Kidney epithelial cell (primary cell): ENCODE measurements around the gene SYNE1. TPM values are rescaled to one million over a fixed set of nuclear protein-coding genes. Genes with fewer than 3 reads are reported as not detected.
"Not testable (repeated sequence)": the region's sequence is repeated elsewhere in the genome, so short reads cannot be mapped to it uniquely, and the experiment has no call there.

Experiments used
- DNase-seq: peaks from one replicate; pipeline ENCODE4 v3.0.0-alpha.2; 2010; ENCODE audit warnings: low read depth
- H3K27me3 ChIP-seq: 2 replicates; pipeline ENCODE4 v1.6.0; 2011; ENCODE audit warnings: low read length; ENCODE audit not compliant: control insufficient read depth, insufficient read depth
- H3K36me3 ChIP-seq: 2 replicates; pipeline ENCODE4 v1.5.1; 2011; ENCODE audit warnings: low read length; ENCODE audit not compliant: control insufficient read depth, insufficient read depth
- H3K4me3 ChIP-seq: 2 replicates; pipeline ENCODE4 v1.5.1; 2011; ENCODE audit warnings: low read depth, mild to moderate bottlenecking, control low read depth, low read length
- CTCF ChIP-seq: IDR thresholded peaks from 2 replicates; pipeline ENCODE4 v1.5.1; 2011; ENCODE audit warnings: mild to moderate bottlenecking, moderate library complexity, low read length, control low read depth, inconsistent platforms; ENCODE audit not compliant: insufficient read depth, poor library complexity, severe bottlenecking
- total RNA-seq: library from RNA; depleted of rRNA; stranded (reverse); fragments of >200 nt; gene quantifications from 2 replicates; pipeline ENCODE4 v1.2.3, GENCODE V29; 2015

The SYNE1 gene
- 43.1 and 67.9 TPM in 2 replicates for total RNA-seq

GRCh38 chr6:152637296-152638047, at the start of gene SYNE1:
Gene SYNE1, minus strand, starts transcription at chr6:152637362. Its CDS starts 9,031 bp downstream, at chr6:152628331.
- Histone ChIP-seq H3K36me3 (no peaks in the 10 kb centered on the region), H3K27me3 (no peaks in the 10 kb centered on the region), H3K4me3 (peak within 1 kb of the TSS; percentile 40)
- DNase-seq: no peak
- no peak for TF ChIP-seq CTCF

- no peak overlapping the region for H3K4me3 ChIP-seq
- H3K36me3 ChIP-seq: no peaks in the 10 kb centered on the region
- TF ChIP-seq CTCF: no peak
- DNase-seq: no peak
- no peaks in the 10 kb centered on the region for H3K27me3 ChIP-seq
These were observed 48.7 kb upstream of the SYNE1 start for GRCh38 chr6:152685819-152686218.

GRCh38 chr6:152682935-152683334, 45.8 kb upstream of the SYNE1 start:
- H3K36me3 ChIP-seq, H3K4me3 ChIP-seq, DNase-seq, H3K27me3 ChIP-seq: not testable (repeated sequence)

GRCh38 chr6:152682141-152682540, 45.0 kb upstream of the SYNE1 start:
- TF ChIP-seq CTCF: no peak
- DNase-seq: no peak
- H3K27me3 ChIP-seq: no peaks in the 10 kb centered on the region
- no peaks in the 10 kb centered on the region for H3K36me3 ChIP-seq
- no peak overlapping the region for H3K4me3 ChIP-seq

DNA sequence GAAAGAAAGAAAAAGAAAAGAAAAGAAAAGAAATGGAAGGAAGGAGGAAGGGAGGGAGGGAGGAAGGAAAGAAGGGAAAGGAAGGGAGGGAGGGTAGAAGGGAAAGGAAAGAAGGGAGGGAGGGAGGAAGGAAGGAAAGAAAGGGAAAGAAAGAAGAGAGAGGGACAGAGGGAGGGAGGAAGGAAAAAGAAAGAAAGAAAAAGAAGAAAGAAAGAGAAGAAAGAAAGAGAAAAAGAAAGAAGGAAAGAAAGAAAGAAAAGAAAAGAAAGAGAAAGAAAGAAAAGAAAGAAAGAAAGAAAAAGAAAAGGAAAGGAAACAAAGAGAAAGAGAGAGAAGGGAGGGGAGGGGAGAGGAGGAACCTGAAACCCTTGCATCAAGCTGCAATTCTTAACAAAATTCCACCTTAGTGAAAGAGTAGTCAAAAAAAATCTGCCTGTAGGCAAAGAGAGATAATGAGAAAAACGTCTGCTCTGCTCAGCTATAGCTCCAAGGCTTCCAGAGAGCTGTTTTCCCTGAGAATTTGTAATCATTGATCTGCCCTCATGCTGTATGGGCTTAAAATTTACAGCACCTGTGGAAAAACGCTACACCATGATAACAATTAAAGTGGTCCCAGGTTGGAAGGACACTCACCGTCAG, 43.8 kb upstream of the SYNE1 start:
- Histone ChIP-seq H3K27me3 (no peaks in the 10 kb centered on the region), H3K36me3 (no peaks in the 10 kb centered on the region), H3K4me3 (no peak overlapping the region)
- TF ChIP-seq CTCF: no peak
- DNase-seq: no peak

DNA sequence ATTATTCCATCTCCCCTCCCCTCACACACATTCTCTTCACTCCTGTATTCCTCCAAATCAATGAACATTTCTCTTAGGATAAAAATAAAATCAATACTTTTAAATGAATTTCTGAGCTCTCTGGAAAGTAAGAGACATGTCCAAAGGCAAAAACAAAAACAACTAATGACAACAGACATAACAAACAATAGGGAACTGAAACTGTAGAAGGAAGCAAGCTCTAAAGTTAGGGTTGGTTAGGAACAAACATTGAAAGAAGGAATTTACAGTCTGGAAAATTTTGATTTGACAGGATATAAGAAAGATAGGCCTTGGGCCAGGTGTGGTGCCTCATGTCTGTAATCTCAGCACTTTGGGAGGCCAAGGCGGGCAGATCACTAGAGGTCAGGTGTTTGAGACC, 43.0 kb upstream of the SYNE1 start:
- DNase-seq: no peak
- no peaks in the 10 kb centered on the region for H3K36me3 ChIP-seq
- no peak overlapping the region for H3K4me3 ChIP-seq
- no peak for TF ChIP-seq CTCF
- no peaks in the 10 kb centered on the region for H3K27me3 ChIP-seq
